Measurements from ENCODE around the gene IL22RA2. TPM values are rescaled to one million over a fixed set of nuclear protein-coding genes. Genes with fewer than 3 reads are reported as not detected.

Gene IL22RA2
- total RNA-seq, 1 donor from 2014 or later, result not detected

GRCh38 chr6:137170266-137171052 is 3.0 kb downstream of the IL22RA2 start:
- Histone ChIP-seq H3K27me3 (ENCODE audit: control insufficient read depth, insufficient read depth, low read length) (no peaks in the 10 kb centered on the region), H3K36me3 (ENCODE audit: control insufficient read depth, insufficient read depth, low read length) (no peaks in the 10 kb centered on the region), H3K4me3 (ENCODE audit: low read depth, low read length) (no peak overlapping the region)
- no peak for TF ChIP-seq CTCF (IDR thresholded peaks at IDR 0.05; ENCODE audit: insufficient read depth, low read length, severe bottlenecking)
- FAIRE-seq (no peak), DNase-seq (ENCODE audit: low read depth) (no peak)

- FAIRE-seq, result peak; percentile 50
- no peak for TF ChIP-seq CTCF (IDR thresholded peaks at IDR 0.05; ENCODE audit: insufficient read depth, low read length, severe bottlenecking)
- H3K36me3 ChIP-seq (ENCODE audit: control insufficient read depth, insufficient read depth, low read length), result no peaks in the 10 kb centered on the region
Observed at GRCh38 chr6:137167702-137168377, 5.6 kb downstream of the IL22RA2 start.

GRCh38 chr6:137166247-137167098 is 7.0 kb downstream of the IL22RA2 start:
- Histone ChIP-seq H3K4me3 (ENCODE audit: low read depth, low read length) (no peak overlapping the region), H3K36me3 (ENCODE audit: control insufficient read depth, insufficient read depth, low read length) (no peaks in the 10 kb centered on the region), H3K27me3 (ENCODE audit: control insufficient read depth, insufficient read depth, low read length) (no peaks in the 10 kb centered on the region)
- DNase-seq (ENCODE audit: low read depth), result no peak
- TF ChIP-seq CTCF (IDR thresholded peaks at IDR 0.05; ENCODE audit: insufficient read depth, low read length, severe bottlenecking), result no peak
- FAIRE-seq, result no peak

More at GRCh38 chr6:137167702-137168377, 5.6 kb downstream of the IL22RA2 start:
- no peak overlapping the region for H3K4me3 ChIP-seq (ENCODE audit: low read depth, low read length)
- H3K27me3 ChIP-seq (ENCODE audit: control insufficient read depth, insufficient read depth, low read length), result no peaks in the 10 kb centered on the region
- DNase-seq (ENCODE audit: low read depth), result no peak

- H3K27me3 ChIP-seq (ENCODE audit: control insufficient read depth, insufficient read depth, low read length), result no peaks in the 10 kb centered on the region
- no peak overlapping the region for H3K4me3 ChIP-seq (ENCODE audit: low read depth, low read length)
- TF ChIP-seq CTCF (IDR thresholded peaks at IDR 0.05; ENCODE audit: insufficient read depth, low read length, severe bottlenecking), result peak; percentile 42
- H3K36me3 ChIP-seq (ENCODE audit: control insufficient read depth, insufficient read depth, low read length), result no peaks in the 10 kb centered on the region
- DNase-seq (ENCODE audit: low read depth) (peak; percentile 7), FAIRE-seq (no peak)
Observed at GRCh38 chr6:137165375-137166246, 7.8 kb downstream of the IL22RA2 start.

- no peak for TF ChIP-seq CTCF (IDR thresholded peaks at IDR 0.05; ENCODE audit: insufficient read depth, low read length, severe bottlenecking)
- no peak overlapping the region for H3K4me3 ChIP-seq (ENCODE audit: low read depth, low read length)
- DNase-seq (ENCODE audit: low read depth) (no peak), FAIRE-seq (no peak)
- H3K27me3 ChIP-seq (ENCODE audit: control insufficient read depth, insufficient read depth, low read length), result no peaks in the 10 kb centered on the region
- no peaks in the 10 kb centered on the region for H3K36me3 ChIP-seq (ENCODE audit: control insufficient read depth, insufficient read depth, low read length)
Observed at GRCh38 chr6:137163732-137164318, 9.6 kb downstream of the IL22RA2 start.
